K562 (cell line): ENCODE results near the gene MAGI2. TPM values are rescaled to one million over a fixed set of nuclear protein-coding genes. Genes with fewer than 3 reads are reported as not detected.

Experiments used
- ASH1L ChIP-seq: fragments of 450-650 bp; IDR thresholded peaks from 2 replicates; pipeline ENCODE4 v1.6.1; 2018; ENCODE audit warnings: borderline replicate concordance, mild to moderate bottlenecking, low read depth; ENCODE audit not compliant: partially characterized antibody
- BCLAF1 ChIP-seq, 2 experiments: fragments of 450-650 bp in 1 of 2; IDR thresholded peaks; 2 replicates each; pipeline ENCODE4 v1.6.1; 2011 to 2017; ENCODE audit warnings: low read depth in 2 of 2, antibody characterized with exemption in 1 of 2, borderline replicate concordance in 1 of 2, low read length in 1 of 2, mild to moderate bottlenecking in 1 of 2, mixed read lengths in 1 of 2; ENCODE audit not compliant: control insufficient read depth in 1 of 2
- E2F6 ChIP-seq, 2 experiments: IDR thresholded peaks; 2 replicates each; pipeline ENCODE4 v1.6.1; 2011; ENCODE audit warnings: borderline replicate concordance in 1 of 2, control low read depth in 1 of 2, low read depth in 1 of 2, low read length in 1 of 2, mild to moderate bottlenecking in 1 of 2, mixed read lengths in 1 of 2, moderate library complexity in 1 of 2; ENCODE audit not compliant: insufficient read depth in 1 of 2, insufficient read length in 1 of 2, poor library complexity in 1 of 2, severe bottlenecking in 1 of 2; ENCODE audit errors: extremely low read depth in 1 of 2
- FOXO4 ChIP-seq: fragments of 450-650 bp; formaldehyde crosslinking; IDR thresholded peaks from 2 replicates; pipeline ENCODE4 v1.4.0; 2020; ENCODE audit warnings: mild to moderate bottlenecking, moderate library complexity
- NCOA4 ChIP-seq: fragments of 450-650 bp; IDR thresholded peaks from 2 replicates; pipeline ENCODE4 v1.6.1; 2018; ENCODE audit warnings: mild to moderate bottlenecking; ENCODE audit not compliant: partially characterized antibody
- NFIX ChIP-seq: fragments of 250-450 bp; sonication (Bioruptor Pico); IDR thresholded peaks from 2 replicates; pipeline ENCODE4 v1.4.0; 2020; ENCODE audit warnings: low read depth, mild to moderate bottlenecking, moderate library complexity
- PATZ1 ChIP-seq: fragments of 250-450 bp; sonication (Bioruptor Pico); IDR thresholded peaks from 2 replicates; pipeline ENCODE4 v1.5.0; 2020; ENCODE audit warnings: mild to moderate bottlenecking, borderline replicate concordance
- TCF7L2 ChIP-seq: fragments of 150-350 bp; IDR thresholded peaks from 2 replicates; pipeline ENCODE4 v1.6.1; 2016; ENCODE audit warnings: low read depth, mild to moderate bottlenecking, low read length, moderate library complexity
- polyA plus RNA-seq, 8 experiments: library from polyadenylated mRNA; depleted of rRNA in 4 of 8; stranded (reverse) in 5 of 8; unstranded in 3 of 8; fragments of >200 nt; fragmentation: Nextera tagmentation in 2 of 8; fragmentation: Illumina TruSeq in 1 of 8; extraction: Ambion mirVana in 2 of 8; extraction: Trizol in 1 of 8; gene quantifications; 2 replicates each; pipeline versions ENCODE4 v1.2.1 to v1.2.3, GENCODE V29; 2011 to 2014; ENCODE audit warnings: inconsistent platforms in 1 of 8, missing spikeins in 1 of 8
- total RNA-seq, 7 experiments: library from RNA; depleted of rRNA in 6 of 7; stranded (reverse); fragments of >200 nt in 6 of 7; fragmentation: Illumina TruSeq in 2 of 7; extraction: Trizol in 2 of 7; gene quantifications; 2 replicates each; pipeline versions ENCODE4 v1.2.1 to v1.2.3, GENCODE V29; 2011 to 2021; ENCODE audit warnings: low replicate concordance in 1 of 7

MAGI2 gene
- total and polyA plus RNA-seq, 9 of the 15 experiments (the other 6 are each of a cell fraction or from before 2014, with no cell fraction given), result 0.27 to 1.4 (median 0.70) TPM

GRCh38 chr7:79319369-79319768 is 134.1 kb downstream of the MAGI2 start (continued):
- no peak for TF ChIP-seq PATZ1
- no peak for TF ChIP-seq FOXO4
- no peak for TF ChIP-seq TCF7L2
- TF ChIP-seq BCLAF1 (IDR thresholded peaks at IDR 0.05; ENCODE audit: borderline replicate concordance in 1 of 2, control insufficient read depth in 1 of 2, low read depth in 2 of 2, low read length in 1 of 2), result no peak
- no peak for TF ChIP-seq NFIX
- TF ChIP-seq E2F6 (IDR thresholded peaks at IDR 0.05; ENCODE audit: borderline replicate concordance in 1 of 2, extremely low read depth in 1 of 2, insufficient read depth in 1 of 2, insufficient read length in 1 of 2, low read depth in 1 of 2, low read length in 1 of 2, poor library complexity in 1 of 2, severe bottlenecking in 1 of 2), result no peak
- no peak for TF ChIP-seq ASH1L
- TF ChIP-seq NCOA4, result no peak
